ENCODE data around the gene CDH13. TPM values are rescaled to one million over a fixed set of nuclear protein-coding genes. Genes with fewer than 3 reads are reported as not detected.
A peak's percentile ranks its signal among the peaks of the same experiment; 100 is the strongest.

The CDH13 gene
- polyA plus RNA-seq (2011; rRNA removed) (not detected in 2 replicates), polyA plus RNA-seq (2017; fragmentation: RNase III; extraction: RNeasy Plus Mini Kit Qiagen cat#74134 plus additional on column Dnase treatment) (not detected in 3 replicates), polyA minus RNA-seq (2011; rRNA and poly(A)+ RNA removed) (not detected in 2 replicates)
- not detected in 2 replicates for polyA plus RNA-seq (2012; cell fraction: cytosol; rRNA removed)
- polyA plus RNA-seq (2012; cell fraction: nucleus; rRNA removed) = not detected in 2 replicates

- 57% methylated on average over 34 of the region's 39 CpGs for WGBS (ENCODE audit: missing lambda C conversion rate)
- Histone ChIP-seq H3K4me2 (no peak within 1 kb of the TSS), H3K4me3 (no peak within 1 kb of the TSS)
Measured at GRCh38 chr16:82626791-82627261, at the start of gene CDH13. TSS of gene CDH13 (plus strand) at chr16:82626969.

GRCh38 chr16:82580298-82580890, 46.4 kb upstream of the CDH13 start:
- FAIRE-seq (no peak), ATAC-seq (peak in 1 of 2 experiments; percentile 75; a peak in 3 of 6 replicates), DNase-seq (ENCODE audit: low read depth in 1 of 2, low spot score in 1 of 2) (peak; percentile 8 to 10)
- CTCF ChIA-PET = interaction anchor here (0.8 to 1.7 kb wide), 4 partner anchors 12 to 316 kb away, joined by 3 to 7 read pairs (median 4); no protein-coding TSS in a partner anchor
- H3K4me3 ChIP-seq = no peak overlapping the region
- TF ChIP-seq POLR2AphosphoS2 (conservative IDR thresholded peaks at IDR 0.05; ENCODE audit: low read length) = no peak
- TF ChIP-seq HDAC2 (IDR thresholded peaks at IDR 0.05) = no peak
- no peak for TF ChIP-seq EHF (CRISPR knock-in tag; IDR thresholded peaks at IDR 0.05)
- TF ChIP-seq RAD21 (conservative IDR thresholded peaks at IDR 0.05 in 1 of 2, IDR thresholded peaks at IDR 0.05 in 1 of 2) = peak; percentile 30 to 44; a peak in 3 of 5 replicates
- no peak for TF ChIP-seq KDM5A (IDR thresholded peaks at IDR 0.05)
- no peak for TF ChIP-seq HOXA7 (CRISPR knock-in tag; IDR thresholded peaks at IDR 0.05)
- H3K9me3 ChIP-seq = no peaks in the 10 kb centered on the region
- POLR2A ChIA-PET = no interaction called here
- H3K4me2 ChIP-seq = no peak overlapping the region
- H3K27ac ChIP-seq = no peak overlapping the region
- no peaks in the 10 kb centered on the region for H3K4me1 ChIP-seq
- 0% methylated on average over 7 of the region's 7 CpGs for WGBS (ENCODE audit: missing lambda C conversion rate)

More at GRCh38 chr16:82626791-82627261, at the start of gene CDH13:
- ChIA-PET POLR2A (no interaction called here), CTCF (no interaction called here)
- Histone ChIP-seq H3K4me1 (0 out of 3 replicates have a peak, but pooled peaks cover 9% of the 10 kb centered on the region), H3K9me3 (no peaks in the 10 kb centered on the region), H3K27ac (no peak within 1 kb of the TSS)
- ATAC-seq (no peak), DNase-seq (ENCODE audit: low read depth in 1 of 2, low spot score in 1 of 2) (no peak), FAIRE-seq (no peak)
- TF ChIP-seq NR3C1 (IDR thresholded peaks at IDR 0.05) (no peak), BHLHE40 (IDR thresholded peaks at IDR 0.05; ENCODE audit: low read depth, low read length) (no peak), POLR2A (IDR thresholded peaks at IDR 0.05; ENCODE audit: low read length) (no peak), NFE2L2 (conservative IDR thresholded peaks at IDR 0.05; ENCODE audit: low read length) (no peak), CHD4 (IDR thresholded peaks at IDR 0.05; ENCODE audit: borderline replicate concordance) (no peak), RAD21 (conservative IDR thresholded peaks at IDR 0.05 in 1 of 2, IDR thresholded peaks at IDR 0.05 in 1 of 2) (no peak), TP53 (CRISPR knock-in tag; IDR thresholded peaks at IDR 0.05) (no peak), ATOH8 (CRISPR knock-in tag; IDR thresholded peaks at IDR 0.05; ENCODE audit: low read depth) (no peak), CHD2 (IDR thresholded peaks at IDR 0.05; ENCODE audit: low read length, partially characterized antibody) (no peak), TFCP2L1 (CRISPR knock-in tag; IDR thresholded peaks at IDR 0.05) (no peak), HOXB13 (CRISPR knock-in tag; IDR thresholded peaks at IDR 0.05; ENCODE audit: low read depth) (no peak), ZNF302 (CRISPR knock-in tag; IDR thresholded peaks at IDR 0.05) (no peak), CBX2 (IDR thresholded peaks at IDR 0.05; ENCODE audit: borderline replicate concordance, low read depth) (no peak)
- TF ChIP-seq, protein P1, sequence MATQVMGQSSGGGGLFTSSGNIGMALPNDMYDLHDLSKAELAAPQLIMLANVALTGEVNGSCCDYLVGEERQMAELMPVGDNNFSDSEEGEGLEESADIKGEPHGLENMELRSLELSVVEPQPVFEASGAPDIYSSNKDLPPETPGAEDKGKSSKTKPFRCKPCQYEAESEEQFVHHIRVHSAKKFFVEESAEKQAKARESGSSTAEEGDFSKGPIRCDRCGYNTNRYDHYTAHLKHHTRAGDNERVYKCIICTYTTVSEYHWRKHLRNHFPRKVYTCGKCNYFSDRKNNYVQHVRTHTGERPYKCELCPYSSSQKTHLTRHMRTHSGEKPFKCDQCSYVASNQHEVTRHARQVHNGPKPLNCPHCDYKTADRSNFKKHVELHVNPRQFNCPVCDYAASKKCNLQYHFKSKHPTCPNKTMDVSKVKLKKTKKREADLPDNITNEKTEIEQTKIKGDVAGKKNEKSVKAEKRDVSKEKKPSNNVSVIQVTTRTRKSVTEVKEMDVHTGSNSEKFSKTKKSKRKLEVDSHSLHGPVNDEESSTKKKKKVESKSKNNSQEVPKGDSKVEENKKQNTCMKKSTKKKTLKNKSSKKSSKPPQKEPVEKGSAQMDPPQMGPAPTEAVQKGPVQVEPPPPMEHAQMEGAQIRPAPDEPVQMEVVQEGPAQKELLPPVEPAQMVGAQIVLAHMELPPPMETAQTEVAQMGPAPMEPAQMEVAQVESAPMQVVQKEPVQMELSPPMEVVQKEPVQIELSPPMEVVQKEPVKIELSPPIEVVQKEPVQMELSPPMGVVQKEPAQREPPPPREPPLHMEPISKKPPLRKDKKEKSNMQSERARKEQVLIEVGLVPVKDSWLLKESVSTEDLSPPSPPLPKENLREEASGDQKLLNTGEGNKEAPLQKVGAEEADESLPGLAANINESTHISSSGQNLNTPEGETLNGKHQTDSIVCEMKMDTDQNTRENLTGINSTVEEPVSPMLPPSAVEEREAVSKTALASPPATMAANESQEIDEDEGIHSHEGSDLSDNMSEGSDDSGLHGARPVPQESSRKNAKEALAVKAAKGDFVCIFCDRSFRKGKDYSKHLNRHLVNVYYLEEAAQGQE (IDR thresholded peaks at IDR 0.05) = no peak
- TF ChIP-seq, protein P2, sequence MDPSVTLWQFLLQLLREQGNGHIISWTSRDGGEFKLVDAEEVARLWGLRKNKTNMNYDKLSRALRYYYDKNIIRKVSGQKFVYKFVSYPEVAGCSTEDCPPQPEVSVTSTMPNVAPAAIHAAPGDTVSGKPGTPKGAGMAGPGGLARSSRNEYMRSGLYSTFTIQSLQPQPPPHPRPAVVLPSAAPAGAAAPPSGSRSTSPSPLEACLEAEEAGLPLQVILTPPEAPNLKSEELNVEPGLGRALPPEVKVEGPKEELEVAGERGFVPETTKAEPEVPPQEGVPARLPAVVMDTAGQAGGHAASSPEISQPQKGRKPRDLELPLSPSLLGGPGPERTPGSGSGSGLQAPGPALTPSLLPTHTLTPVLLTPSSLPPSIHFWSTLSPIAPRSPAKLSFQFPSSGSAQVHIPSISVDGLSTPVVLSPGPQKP (IDR thresholded peaks at IDR 0.05; ENCODE audit: low read depth, low read length) = no peak
- TF ChIP-seq, protein P3, sequence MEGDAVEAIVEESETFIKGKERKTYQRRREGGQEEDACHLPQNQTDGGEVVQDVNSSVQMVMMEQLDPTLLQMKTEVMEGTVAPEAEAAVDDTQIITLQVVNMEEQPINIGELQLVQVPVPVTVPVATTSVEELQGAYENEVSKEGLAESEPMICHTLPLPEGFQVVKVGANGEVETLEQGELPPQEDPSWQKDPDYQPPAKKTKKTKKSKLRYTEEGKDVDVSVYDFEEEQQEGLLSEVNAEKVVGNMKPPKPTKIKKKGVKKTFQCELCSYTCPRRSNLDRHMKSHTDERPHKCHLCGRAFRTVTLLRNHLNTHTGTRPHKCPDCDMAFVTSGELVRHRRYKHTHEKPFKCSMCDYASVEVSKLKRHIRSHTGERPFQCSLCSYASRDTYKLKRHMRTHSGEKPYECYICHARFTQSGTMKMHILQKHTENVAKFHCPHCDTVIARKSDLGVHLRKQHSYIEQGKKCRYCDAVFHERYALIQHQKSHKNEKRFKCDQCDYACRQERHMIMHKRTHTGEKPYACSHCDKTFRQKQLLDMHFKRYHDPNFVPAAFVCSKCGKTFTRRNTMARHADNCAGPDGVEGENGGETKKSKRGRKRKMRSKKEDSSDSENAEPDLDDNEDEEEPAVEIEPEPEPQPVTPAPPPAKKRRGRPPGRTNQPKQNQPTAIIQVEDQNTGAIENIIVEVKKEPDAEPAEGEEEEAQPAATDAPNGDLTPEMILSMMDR (IDR thresholded peaks at IDR 0.05) = no peak
